Stimulated activated CD4-positive, alpha-beta T cell treated with anti-CD3 and anti-CD28 coated beads, TNF-alpha, amount 100 ng/mL, for 48 hours (primary cell): ENCODE data around the gene SPEM2.
"Not testable (repeated sequence)": the region's sequence is repeated elsewhere in the genome, so short reads cannot be mapped to it uniquely, and the experiment has no call there.

ENCODE experiments used
- DNase-seq, 3 donors: peaks; one replicate each; pipeline ENCODE4 v3.0.0-alpha.2; 2020; ENCODE audit warnings: low read depth in 3 of 3

SPEM2 gene

DNA sequence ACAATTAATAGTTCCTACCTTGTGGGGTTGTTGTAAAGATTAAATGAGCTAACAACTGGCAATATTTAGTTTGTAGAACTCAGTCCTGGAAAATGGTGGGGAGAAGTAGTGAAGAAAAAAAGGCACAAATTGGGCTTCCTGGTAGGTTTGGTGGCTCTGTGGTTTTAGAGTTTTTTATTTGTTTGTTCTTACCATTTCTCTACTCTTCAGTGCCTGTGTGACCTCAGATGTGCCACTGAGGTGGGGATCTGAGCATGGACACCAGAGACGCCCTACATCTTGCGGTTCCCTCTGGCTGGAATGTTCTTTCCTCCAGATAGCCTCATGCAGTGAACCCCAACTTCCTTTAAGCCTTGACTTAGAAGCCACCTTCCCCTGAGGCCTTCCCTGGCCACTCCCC lies 46.3 kb downstream of the SPEM2 start:
- no peak for DNase-seq

DNA sequence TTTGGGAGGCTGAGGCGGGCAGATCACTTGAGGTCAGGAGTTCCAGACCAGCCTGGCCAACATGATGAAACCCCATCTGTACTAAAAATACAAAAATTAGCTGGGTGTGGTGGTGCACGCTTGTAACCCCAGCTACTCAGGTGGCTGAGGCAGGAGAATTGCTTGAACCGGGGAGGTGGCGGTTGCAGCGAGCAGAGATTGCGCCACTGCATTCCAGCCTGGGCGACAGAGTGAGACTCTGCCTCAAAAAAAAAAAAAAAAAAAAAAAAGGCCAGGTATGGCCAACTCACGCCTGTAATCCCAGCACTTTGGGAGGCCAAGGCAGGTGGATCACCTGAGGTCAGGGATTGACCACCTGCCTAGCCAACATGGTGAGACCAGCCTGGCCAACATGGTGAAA lies 49.4 kb downstream of the SPEM2 start:
- DNase-seq: not testable (repeated sequence)

DNA sequence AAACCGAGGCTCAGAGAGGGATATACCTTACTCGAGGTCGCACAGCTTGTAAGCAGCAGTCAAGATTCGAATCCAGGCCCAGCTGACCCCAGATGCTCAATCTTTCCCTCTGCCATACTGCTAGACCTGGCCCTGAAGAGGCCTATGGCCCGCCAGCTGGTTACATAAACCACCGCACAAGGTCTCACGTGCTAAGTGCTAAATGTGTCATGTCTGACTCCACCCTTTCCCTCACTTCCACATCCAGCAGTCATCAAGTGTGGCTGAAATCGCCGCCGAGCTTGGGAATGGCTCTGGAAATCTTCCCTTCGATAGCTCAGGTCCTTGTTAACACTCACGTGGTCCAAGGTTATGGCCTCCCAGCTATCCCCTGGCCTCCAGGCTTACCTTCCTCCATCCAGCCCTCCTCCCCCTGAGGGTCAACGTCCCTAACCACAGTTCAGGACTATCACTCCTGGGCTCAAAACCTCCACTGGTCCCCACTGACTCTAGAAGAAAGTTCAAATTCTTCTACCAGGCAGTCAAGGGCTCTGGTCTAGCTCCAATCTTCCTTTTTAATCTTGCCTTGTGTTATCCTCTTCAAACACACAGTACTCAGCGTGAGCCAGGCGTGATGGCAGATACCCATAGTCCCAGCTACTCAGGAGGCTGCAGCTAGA lies 50.5 kb downstream of the SPEM2 start:
- DNase-seq: no peak

DNA sequence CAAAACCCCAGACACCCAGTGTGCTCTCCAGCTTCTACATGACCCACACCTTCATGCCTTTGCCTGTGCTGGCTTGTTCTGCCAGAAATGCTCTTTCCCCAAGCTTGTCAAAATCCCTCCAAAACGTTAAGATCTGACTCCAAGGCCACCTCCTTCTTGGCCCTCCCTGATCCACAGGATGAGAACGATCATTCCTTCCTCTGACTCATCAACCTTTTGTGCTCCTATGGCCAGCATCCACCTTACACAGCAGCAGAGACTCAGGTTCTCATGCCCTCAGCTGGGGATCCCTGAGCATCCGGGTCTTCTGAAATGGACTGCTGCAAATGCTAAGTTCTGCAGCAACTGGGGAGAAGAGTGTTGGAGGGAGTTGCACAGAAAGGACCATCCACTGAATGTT lies 51.1 kb downstream of the SPEM2 start:
- no peak for DNase-seq

DNA sequence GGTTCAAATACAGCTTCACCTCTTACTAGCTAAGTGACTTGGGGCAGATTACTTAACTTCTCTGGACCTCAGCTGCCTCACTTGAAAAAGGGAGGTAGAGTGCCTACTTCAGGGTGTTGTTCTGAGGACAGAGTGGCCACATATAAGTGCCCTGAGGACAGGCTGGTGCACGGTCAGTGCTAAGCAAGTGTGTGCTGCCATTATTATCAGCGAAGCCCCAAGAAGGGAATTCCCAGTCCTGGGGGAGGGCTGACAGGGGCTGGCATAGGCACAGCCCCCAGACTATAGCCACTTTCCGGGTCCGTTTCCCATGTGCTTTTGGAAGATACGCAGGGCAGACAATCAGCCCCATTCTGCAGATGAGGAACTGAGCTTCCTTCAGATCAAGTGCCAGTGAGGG lies 51.5 kb downstream of the SPEM2 start:
- no peak for DNase-seq
